Measurements from ENCODE around the gene GDI1.
"Not testable (repeated sequence)": the region's sequence is repeated elsewhere in the genome, so short reads cannot be mapped to it uniquely, and the experiment has no call there.

GRCh38 chrX:154396363-154396762, 40.6 kb upstream of the GDI1 start:
- TF ChIP-seq SREBF1 (IDR thresholded peaks at IDR 0.05; ENCODE audit: borderline replicate concordance, low read depth, low read length); REST (IDR thresholded peaks at IDR 0.05; ENCODE audit: borderline replicate concordance); REST (CRISPR knock-in tag; IDR thresholded peaks at IDR 0.05; ENCODE audit: low read depth); EZH2 (IDR thresholded peaks at IDR 0.05; ENCODE audit: borderline replicate concordance, low read depth, low read length); NR1H2 (CRISPR knock-in tag; IDR thresholded peaks at IDR 0.05); TBP (optimal IDR thresholded peaks at IDR 0.05; ENCODE audit: low read depth, low read length); ZNF121 (CRISPR knock-in tag; conservative IDR thresholded peaks at IDR 0.05); SP1 (CRISPR knock-in tag; IDR thresholded peaks at IDR 0.05); CREB1 (IDR thresholded peaks at IDR 0.05); CREB1 (CRISPR knock-in tag; IDR thresholded peaks at IDR 0.05); POLR2AphosphoS5 (IDR thresholded peaks at IDR 0.05; ENCODE audit: control insufficient read depth, insufficient read depth, low read depth, low read length); GABPA (tag; conservative IDR thresholded peaks at IDR 0.05; ENCODE audit: low read depth); SNRNP70 (optimal IDR thresholded peaks at IDR 0.05; ENCODE audit: low read depth, low read length); BRCA1 (IDR thresholded peaks at IDR 0.05); BRCA1 (CRISPR knock-in tag; IDR thresholded peaks at IDR 0.05): not testable (repeated sequence)
